Pancreas (tissue), 10 donors: ENCODE results near the gene LNX1. TPM values are rescaled to one million over a fixed set of nuclear protein-coding genes. Genes with fewer than 3 reads are reported as not detected.

ENCODE experiments used
- ATAC-seq, 4 donors: fragments of 200-7000 bp; cut with Tn5 transposase; one replicate each; pipeline versions ENCODE4 v1.8.0 to v1.9.1; 2020; ENCODE audit warnings: mild to moderate bottlenecking in 4 of 4, moderate library complexity in 4 of 4
- DNase-seq, 6 donors: peaks; one replicate each; pipeline ENCODE4 v3.0.0-alpha.2; 2020
- FAIRE-seq: peaks from 2 replicates; lab custom pipeline; 2012; peaks lifted over from hg19 to GRCh38; lab: Jason Lieb, UNC
- H3K27ac ChIP-seq, 4 donors: fragments of 200-600 bp; sonication (generic); 1 replicate in 3 of 4; 2 replicates in 1 of 4; pipeline versions ENCODE4 v1.5.0 to v1.8.0; 2020
- H3K27me3 ChIP-seq, 4 donors: fragments of 200-600 bp; one replicate each; pipeline ENCODE4 v1.8.0; 2021
- H3K36me3 ChIP-seq, 3 donors: fragments of 200-600 bp; sonication (generic) in 1 of 3; one replicate each; pipeline versions ENCODE4 v1.5.0 to v1.8.0; 2020 to 2021
- H3K4me1 ChIP-seq, 3 donors: fragments of 200-600 bp; one replicate each; pipeline ENCODE4 v1.8.0; 2021
- H3K4me3 ChIP-seq, 4 donors: fragments of 200-600 bp; sonication (generic) in 2 of 4; one replicate each; pipeline versions ENCODE4 v1.5.0 to v1.8.0; 2020 to 2021
- H3K9me3 ChIP-seq, 4 donors: fragments of 200-600 bp; one replicate each; pipeline ENCODE4 v1.8.0; 2021
- WGBS, 2 donors: extraction: QIAGEN DNeasy Blood & Tissue Kit; methylation state at CpG; one replicate each; pipeline ENCODE4 v1.1.7; 2013; 5-methylcytosine and 5-hydroxymethylcytosine counted together
- intact Hi-C, 3 donors: fragments of 100-400 bp; cut with DNase I; formaldehyde crosslinking; loops; one replicate each; pipeline versions ENCODE4 v1.11.1 to v1.14.2; 2022
- polyA plus RNA-seq, 2 donors: library from polyadenylated mRNA; stranded (reverse); fragments of 200-250 nt; gene quantifications; one replicate each; pipeline ENCODE4 v1.2.3, GENCODE V29; 2013
- total RNA-seq, 6 donors: library from RNA; stranded (reverse); fragmentation: NEBNext Ultra II Directional in 4 of 6; extraction: Animal tissue kit (Norgen Biotek cat#: 25700) in 4 of 6; gene quantifications; one replicate each; pipeline versions ENCODE4 v1.2.1 to v1.2.4, GENCODE V29; 2021 to 2023
- TF ChIP-seq, protein P1 (sequence below), 4 donors: fragments of 200-600 bp; sonication (generic) in 3 of 4; IDR thresholded peaks; one replicate each; pipeline versions ENCODE4 v1.5.0 to v1.8.0; 2021; ENCODE audit warnings: antibody characterized with exemption in 4 of 4
- donor health status: healthy with polysubstance abuse.
- donor health status: DM: no; HTN: no; CAD: no; lungs with moderate emphysema.
- donor health status: DM: no; HTN: no; CAD: no.
- donor health status: control.
- donor health status: control.
- donor health status: Bipolar disorder and iron deficiency.
- donor health status: DM: yes; HTN: yes; CAD: no.
- donor health status: DM: no; HTN: no; CAD: no.
- donor health status: DM: no; HTN: no; CAD: no.
- donor health status: DM: yes; HTN: yes; CAD: no.

The LNX1 gene
- total and polyA plus RNA-seq, 8 donors, result 6.1 to 18.6 (median 15.0) TPM

DNA sequence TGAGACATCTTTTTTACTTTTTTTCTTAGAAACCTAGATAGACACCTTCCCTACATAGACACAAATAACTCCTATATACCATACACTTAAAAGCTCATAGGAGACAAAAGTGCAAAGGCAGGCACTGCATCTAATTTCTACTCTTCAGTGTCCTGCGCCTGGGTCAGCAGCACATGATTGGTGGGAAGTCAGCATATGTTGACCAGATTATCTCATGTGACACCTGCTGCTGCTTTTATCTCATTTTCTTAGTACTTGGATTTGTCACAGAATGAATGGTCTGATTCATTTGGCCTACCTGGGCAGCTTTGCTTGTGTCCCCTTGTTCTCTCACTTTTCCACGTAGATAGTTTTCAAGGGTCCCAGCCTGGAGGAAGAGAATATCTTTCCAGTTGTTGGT lies 24.9 kb upstream of the LNX1 start:
- H3K27me3 ChIP-seq, result no peaks in the 10 kb centered on the region
- H3K9me3 ChIP-seq, result no peaks in the 10 kb centered on the region
- no peak for FAIRE-seq
- H3K36me3 ChIP-seq, result no peaks in the 10 kb centered on the region
- H3K4me3 ChIP-seq, result no peak overlapping the region
- peaks cover 4 to 23% (median 15%) of the 10 kb centered on the region in 3 donors for H3K4me1 ChIP-seq
- peak in 4 of 6 donors; percentile 25 to 53 (median 36) for DNase-seq
- peak overlapping the region in 2 of 4 donors; percentile 5 to 33 for H3K27ac ChIP-seq
- ATAC-seq, result peak; percentile 81 to 91 (median 86)
- TF ChIP-seq, protein P1, sequence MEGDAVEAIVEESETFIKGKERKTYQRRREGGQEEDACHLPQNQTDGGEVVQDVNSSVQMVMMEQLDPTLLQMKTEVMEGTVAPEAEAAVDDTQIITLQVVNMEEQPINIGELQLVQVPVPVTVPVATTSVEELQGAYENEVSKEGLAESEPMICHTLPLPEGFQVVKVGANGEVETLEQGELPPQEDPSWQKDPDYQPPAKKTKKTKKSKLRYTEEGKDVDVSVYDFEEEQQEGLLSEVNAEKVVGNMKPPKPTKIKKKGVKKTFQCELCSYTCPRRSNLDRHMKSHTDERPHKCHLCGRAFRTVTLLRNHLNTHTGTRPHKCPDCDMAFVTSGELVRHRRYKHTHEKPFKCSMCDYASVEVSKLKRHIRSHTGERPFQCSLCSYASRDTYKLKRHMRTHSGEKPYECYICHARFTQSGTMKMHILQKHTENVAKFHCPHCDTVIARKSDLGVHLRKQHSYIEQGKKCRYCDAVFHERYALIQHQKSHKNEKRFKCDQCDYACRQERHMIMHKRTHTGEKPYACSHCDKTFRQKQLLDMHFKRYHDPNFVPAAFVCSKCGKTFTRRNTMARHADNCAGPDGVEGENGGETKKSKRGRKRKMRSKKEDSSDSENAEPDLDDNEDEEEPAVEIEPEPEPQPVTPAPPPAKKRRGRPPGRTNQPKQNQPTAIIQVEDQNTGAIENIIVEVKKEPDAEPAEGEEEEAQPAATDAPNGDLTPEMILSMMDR (IDR thresholded peaks at IDR 0.05), result no peak
- 39 to 46% methylated on average over 2 of the region's 2 CpGs for WGBS, 2 donors
- intact Hi-C loops, result no loop called here

DNA sequence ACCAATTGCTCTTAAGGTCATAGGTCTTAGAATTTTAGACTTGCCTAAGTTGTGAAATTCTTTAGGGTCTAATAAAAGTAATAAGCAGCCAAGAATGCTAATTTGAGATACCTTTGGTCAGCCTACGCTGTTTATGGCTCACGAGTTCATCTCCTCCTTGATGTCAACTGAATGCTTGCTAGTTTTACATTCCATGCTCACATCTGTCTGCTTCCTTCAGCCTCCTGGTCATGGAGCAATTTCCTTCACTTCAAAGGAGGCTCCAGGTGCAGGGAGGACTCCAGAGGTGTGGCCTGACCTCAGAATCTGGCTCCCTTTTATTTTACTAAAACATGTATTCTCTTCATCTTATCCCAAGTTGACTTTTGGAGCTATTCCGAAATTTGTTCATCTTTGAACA lies 23.3 kb upstream of the LNX1 start:
- H3K27me3 ChIP-seq, result no peaks in the 10 kb centered on the region
- WGBS, 2 donors, result 88 to 92% methylated on average over 3 of the region's 3 CpGs
- no peaks in the 10 kb centered on the region for H3K36me3 ChIP-seq
- intact Hi-C loops, result no loop called here
- peak; percentile 36 to 66 (median 54) for ATAC-seq
- H3K4me3 ChIP-seq, result no peak overlapping the region
- H3K27ac ChIP-seq, result no peak overlapping the region
- H3K4me1 ChIP-seq, result peaks cover 4 to 23% (median 15%) of the 10 kb centered on the region in 3 donors
- no peaks in the 10 kb centered on the region for H3K9me3 ChIP-seq
- TF ChIP-seq, protein P1 (IDR thresholded peaks at IDR 0.05), result no peak
- no peak for FAIRE-seq
- DNase-seq, result peak in 1 of 6 donors; percentile 33

DNA sequence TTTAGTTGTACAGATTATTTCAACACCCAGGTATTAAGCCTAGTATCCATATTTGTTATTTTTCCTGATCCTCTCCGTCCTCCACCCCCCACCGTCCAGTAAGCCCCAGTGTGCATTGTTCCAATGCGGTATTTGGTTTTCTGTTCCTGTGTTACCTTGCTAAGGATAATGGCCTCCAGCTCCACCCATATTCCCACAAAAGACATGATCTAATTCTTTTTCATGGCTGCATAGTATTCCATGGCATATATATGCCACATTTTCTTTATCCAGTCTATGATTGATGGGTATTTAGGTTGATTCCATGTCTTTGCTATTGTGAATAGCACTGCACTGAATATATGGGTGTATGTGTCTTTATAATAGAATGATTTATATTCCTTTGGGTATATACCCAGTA lies 22.1 kb upstream of the LNX1 start:
- WGBS, 2 donors, result 98 to 100% methylated on average over 3 of the region's 3 CpGs
- H3K4me1 ChIP-seq, result peaks cover 4 to 21% (median 12%) of the 10 kb centered on the region in 3 donors
- no peaks in the 10 kb centered on the region for H3K27me3 ChIP-seq
- intact Hi-C loops, result no loop called here
- FAIRE-seq, result no peak
- no peak overlapping the region for H3K4me3 ChIP-seq
- no peaks in the 10 kb centered on the region for H3K9me3 ChIP-seq
- no peak overlapping the region for H3K27ac ChIP-seq
- TF ChIP-seq, protein P1 (IDR thresholded peaks at IDR 0.05), result no peak
- no peaks in the 10 kb centered on the region for H3K36me3 ChIP-seq
- no peak for DNase-seq
- no peak for ATAC-seq

DNA sequence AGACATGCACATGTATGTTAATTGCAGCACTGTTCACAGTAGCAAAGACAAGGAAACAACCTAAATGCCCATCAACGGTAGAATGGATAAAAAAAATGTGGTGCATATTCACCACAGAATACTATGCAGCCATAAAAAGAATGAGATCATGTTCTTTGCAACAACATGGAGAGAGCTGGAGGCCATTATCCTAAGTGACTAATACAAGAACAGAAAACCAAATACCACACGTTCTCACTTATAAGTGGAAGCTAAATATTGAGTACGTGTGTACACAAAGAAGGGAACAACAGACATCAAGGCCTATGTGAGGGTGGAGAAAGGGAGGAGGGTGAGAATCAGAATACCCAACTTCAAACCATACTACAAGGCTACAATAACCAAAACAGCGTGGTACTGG lies 17.4 kb upstream of the LNX1 start:
- Histone ChIP-seq H3K4me1 (no peaks in the 10 kb centered on the region), H3K4me3 (no peak overlapping the region), H3K9me3 (no peaks in the 10 kb centered on the region), H3K36me3 (no peaks in the 10 kb centered on the region), H3K27me3 (no peaks in the 10 kb centered on the region), H3K27ac (no peak overlapping the region)
- TF ChIP-seq, protein P1 (IDR thresholded peaks at IDR 0.05), result no peak
- WGBS, 2 donors, result 86 to 94% methylated on average over 4 of the region's 4 CpGs
- DNase-seq (no peak), ATAC-seq (no peak), FAIRE-seq (no peak)
- intact Hi-C loops, result no loop called here

DNA sequence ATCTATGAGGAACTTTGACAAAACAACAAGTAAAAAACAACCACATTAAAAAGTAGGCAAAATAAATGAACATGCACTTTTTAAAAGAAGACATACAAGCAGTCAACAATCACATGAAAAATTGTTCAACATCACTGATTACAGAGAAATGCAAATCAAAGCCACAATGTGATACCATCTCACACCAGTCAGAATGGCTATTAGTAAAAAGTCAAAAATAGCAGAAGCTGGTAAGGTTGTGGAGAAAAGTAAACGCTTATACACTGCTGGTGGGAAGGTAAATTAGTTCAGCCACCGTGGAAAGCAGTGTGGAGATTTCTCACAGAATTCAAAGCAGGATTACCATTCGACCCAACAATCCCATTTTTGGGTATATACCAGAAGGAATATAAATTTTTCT lies 17.0 kb upstream of the LNX1 start:
- Histone ChIP-seq H3K27ac (no peak overlapping the region), H3K9me3 (no peaks in the 10 kb centered on the region), H3K4me1 (no peaks in the 10 kb centered on the region), H3K27me3 (no peaks in the 10 kb centered on the region), H3K36me3 (no peaks in the 10 kb centered on the region), H3K4me3 (no peak overlapping the region)
- intact Hi-C loops, result no loop called here
- WGBS, 2 donors, result 81 to 86% methylated on average over 3 of the region's 3 CpGs
- TF ChIP-seq, protein P1 (IDR thresholded peaks at IDR 0.05), result no peak
- no peak for FAIRE-seq
- ATAC-seq, result no peak
- DNase-seq, result no peak
